ENCODE measurements around the gene SGMS1.

- TF ChIP-seq, protein P1, sequence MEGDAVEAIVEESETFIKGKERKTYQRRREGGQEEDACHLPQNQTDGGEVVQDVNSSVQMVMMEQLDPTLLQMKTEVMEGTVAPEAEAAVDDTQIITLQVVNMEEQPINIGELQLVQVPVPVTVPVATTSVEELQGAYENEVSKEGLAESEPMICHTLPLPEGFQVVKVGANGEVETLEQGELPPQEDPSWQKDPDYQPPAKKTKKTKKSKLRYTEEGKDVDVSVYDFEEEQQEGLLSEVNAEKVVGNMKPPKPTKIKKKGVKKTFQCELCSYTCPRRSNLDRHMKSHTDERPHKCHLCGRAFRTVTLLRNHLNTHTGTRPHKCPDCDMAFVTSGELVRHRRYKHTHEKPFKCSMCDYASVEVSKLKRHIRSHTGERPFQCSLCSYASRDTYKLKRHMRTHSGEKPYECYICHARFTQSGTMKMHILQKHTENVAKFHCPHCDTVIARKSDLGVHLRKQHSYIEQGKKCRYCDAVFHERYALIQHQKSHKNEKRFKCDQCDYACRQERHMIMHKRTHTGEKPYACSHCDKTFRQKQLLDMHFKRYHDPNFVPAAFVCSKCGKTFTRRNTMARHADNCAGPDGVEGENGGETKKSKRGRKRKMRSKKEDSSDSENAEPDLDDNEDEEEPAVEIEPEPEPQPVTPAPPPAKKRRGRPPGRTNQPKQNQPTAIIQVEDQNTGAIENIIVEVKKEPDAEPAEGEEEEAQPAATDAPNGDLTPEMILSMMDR (IDR thresholded peaks at IDR 0.05), result no peak
- TF ChIP-seq EZH2 (IDR thresholded peaks at IDR 0.05), result no peak
These were observed 301.7 kb downstream of the SGMS1 start for GRCh38 chr10:50322077-50322476.

Data from neural progenitor cell (in vitro differentiated cells).